Breast epithelium (tissue), 3 donors: Measurements from ENCODE around the gene ANHX.

Source experiments
- POLR2A ChIP-seq: fragments of 450-650 bp; IDR thresholded peaks from one replicate; pipeline ENCODE4 v1.6.1; 2016; ENCODE audit warnings: antibody characterized with exemption, mild to moderate bottlenecking, moderate library complexity
- POLR2AphosphoS5 ChIP-seq, 3 donors: sonication (generic); formaldehyde crosslinking; IDR thresholded peaks; one replicate each; pipeline ENCODE4 v1.6.1; 2017; ENCODE audit warnings: antibody characterized with exemption in 3 of 3
- TF ChIP-seq, protein P1 (sequence below), 3 donors: fragments of 450-650 bp; IDR thresholded peaks; one replicate each; pipeline ENCODE4 v1.5.1; 2016 to 2017; ENCODE audit warnings: antibody characterized with exemption in 3 of 3, mild to moderate bottlenecking in 3 of 3, moderate library complexity in 3 of 3

DNA sequence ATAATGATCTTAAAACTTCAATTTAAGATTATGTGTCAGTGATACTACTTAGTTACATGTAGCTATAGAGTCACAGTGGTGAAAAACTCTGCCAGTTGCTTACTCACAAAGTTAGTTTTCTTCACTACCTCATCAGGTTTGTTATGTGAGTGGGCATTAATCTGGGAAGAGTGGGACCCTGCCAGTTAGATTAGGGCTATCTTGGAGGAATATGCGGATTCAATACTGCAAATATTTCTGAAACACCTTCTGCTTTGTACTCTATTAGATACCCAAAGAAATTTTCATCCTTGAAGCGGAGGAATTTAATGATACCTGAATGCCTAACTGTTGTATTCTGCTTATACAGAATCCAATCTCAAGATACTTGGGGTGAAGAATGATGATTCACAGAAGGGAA, 29.3 kb downstream of the ANHX start:
- TF ChIP-seq POLR2AphosphoS5 (IDR thresholded peaks at IDR 0.05) (no peak), POLR2A (no peak)
- TF ChIP-seq, protein P1, sequence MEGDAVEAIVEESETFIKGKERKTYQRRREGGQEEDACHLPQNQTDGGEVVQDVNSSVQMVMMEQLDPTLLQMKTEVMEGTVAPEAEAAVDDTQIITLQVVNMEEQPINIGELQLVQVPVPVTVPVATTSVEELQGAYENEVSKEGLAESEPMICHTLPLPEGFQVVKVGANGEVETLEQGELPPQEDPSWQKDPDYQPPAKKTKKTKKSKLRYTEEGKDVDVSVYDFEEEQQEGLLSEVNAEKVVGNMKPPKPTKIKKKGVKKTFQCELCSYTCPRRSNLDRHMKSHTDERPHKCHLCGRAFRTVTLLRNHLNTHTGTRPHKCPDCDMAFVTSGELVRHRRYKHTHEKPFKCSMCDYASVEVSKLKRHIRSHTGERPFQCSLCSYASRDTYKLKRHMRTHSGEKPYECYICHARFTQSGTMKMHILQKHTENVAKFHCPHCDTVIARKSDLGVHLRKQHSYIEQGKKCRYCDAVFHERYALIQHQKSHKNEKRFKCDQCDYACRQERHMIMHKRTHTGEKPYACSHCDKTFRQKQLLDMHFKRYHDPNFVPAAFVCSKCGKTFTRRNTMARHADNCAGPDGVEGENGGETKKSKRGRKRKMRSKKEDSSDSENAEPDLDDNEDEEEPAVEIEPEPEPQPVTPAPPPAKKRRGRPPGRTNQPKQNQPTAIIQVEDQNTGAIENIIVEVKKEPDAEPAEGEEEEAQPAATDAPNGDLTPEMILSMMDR (IDR thresholded peaks at IDR 0.05) = no peak
